CD4-positive, alpha-beta T cell treated with Interleukin-4 for 1 hour (primary cell): ENCODE results near the gene HMX1.

Experiments
- DNase-seq, 2 donors: peaks; one replicate each; pipeline ENCODE4 v3.0.0-alpha.2; 2020 to 2022

HMX1 gene

DNA sequence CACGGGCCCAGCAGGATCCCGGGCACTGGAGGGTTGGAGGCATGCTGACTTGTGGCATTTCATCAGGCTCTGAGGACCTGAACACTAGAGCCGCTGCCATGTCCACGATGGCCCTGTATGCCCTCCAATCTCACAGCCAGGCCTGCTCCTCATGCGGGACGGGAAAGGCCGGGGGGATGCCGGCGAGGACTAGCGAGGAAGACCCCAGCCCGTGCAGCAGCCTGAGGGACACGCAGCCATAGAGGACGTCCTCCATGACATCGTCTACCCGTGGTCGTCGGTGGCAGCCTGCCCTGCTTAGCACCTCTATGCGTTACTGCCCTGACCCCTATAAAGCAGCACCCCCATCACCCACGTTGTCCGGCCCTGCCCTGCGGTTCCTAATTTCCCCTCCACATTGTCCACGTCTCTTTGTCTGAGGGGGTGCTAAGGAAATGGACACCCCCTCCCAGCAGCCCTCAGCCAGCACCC, 32.6 kb downstream of the HMX1 start:
- peak in 1 of 2 donors; percentile 5 for DNase-seq

DNA sequence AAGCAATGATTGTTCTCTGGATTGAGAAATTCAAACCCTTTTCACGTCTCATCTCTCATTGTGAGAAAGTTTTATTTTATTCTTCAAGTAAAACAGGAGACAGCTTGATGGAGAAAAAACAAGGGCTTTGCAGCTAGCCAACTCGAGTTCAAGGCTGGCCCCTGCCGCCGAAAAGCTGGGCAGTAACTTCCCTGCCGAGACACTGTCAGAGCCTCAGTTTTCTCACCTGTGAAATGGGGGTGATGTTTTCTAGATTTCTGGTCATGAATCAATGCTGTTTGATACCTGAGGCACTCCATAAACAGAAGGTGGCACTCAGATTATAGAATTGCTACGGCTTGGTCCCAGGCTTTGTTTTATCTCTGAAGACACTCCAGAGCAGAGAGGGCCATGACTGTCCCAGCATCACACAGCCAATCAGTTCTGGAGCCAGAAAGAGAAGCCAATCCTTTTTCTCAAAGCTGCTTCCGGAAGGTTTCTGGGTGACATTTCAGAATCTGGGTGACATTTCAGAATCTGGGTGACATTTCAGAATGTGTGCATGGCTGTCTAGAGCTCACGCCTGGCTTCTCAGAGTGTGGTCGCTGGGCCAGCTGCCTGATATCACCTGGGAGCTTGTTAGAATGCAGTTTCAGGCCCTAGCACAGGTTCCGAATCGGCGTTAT, 33.2 kb downstream of the HMX1 start:
- DNase-seq: no peak

DNA sequence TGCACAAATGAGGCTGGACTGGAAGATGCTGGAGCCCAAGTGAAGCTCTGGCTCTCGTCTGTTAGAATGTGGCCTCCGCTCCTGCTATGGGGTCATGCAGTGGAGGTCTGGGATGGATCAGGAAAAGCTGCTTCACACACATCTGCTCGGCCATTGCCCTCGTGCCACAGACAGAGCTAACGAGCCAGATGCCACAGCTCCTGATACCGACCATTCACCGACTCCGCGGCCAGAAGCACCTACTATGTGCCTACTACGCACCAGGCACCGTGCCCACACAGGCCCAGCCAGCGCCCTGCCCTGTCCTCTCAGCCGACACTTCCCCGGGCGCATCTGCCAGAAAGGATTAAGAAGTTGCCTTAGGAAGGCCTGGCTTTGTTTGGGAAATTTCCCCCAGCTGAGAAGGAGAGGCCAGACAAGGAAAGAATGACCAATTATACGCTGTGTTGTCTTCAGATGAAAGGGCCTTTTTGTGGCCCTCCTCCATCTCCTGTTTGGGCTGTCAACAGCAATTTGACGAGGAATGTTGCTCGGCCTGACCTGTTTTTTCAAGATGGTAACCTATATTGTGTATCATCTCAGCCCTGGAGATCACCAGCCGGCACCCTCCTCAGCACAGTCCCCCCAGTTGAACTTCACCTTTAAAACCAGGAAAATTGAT, 34.3 kb downstream of the HMX1 start:
- peak in 1 of 2 donors; percentile 5 for DNase-seq

DNA sequence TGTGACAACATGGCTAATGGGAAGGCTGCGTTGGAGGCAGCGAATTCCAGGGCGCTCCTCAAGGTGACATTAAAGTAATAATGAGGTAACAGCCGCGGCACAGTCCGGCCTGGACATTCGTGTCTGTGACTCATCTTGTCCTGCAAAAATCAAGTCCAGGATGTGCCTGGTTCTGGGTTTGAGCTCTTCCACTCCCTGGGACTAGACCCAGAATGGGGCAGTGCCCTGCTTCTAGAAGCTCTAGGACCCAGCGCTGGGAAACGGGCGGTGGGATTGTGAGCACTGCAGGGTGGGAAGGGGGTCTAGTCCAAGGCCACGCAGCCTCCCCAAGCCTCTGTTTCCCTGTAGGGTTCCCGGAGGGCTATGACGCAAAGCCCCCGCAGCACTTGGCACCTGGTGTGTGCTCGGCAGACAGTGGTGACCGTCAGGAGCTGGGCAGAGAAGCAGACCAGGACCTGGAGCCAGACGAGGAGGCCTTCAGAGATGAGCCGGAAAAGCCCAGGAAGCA, 34.9 kb downstream of the HMX1 start:
- DNase-seq: peak in 1 of 2 donors; percentile 5

DNA sequence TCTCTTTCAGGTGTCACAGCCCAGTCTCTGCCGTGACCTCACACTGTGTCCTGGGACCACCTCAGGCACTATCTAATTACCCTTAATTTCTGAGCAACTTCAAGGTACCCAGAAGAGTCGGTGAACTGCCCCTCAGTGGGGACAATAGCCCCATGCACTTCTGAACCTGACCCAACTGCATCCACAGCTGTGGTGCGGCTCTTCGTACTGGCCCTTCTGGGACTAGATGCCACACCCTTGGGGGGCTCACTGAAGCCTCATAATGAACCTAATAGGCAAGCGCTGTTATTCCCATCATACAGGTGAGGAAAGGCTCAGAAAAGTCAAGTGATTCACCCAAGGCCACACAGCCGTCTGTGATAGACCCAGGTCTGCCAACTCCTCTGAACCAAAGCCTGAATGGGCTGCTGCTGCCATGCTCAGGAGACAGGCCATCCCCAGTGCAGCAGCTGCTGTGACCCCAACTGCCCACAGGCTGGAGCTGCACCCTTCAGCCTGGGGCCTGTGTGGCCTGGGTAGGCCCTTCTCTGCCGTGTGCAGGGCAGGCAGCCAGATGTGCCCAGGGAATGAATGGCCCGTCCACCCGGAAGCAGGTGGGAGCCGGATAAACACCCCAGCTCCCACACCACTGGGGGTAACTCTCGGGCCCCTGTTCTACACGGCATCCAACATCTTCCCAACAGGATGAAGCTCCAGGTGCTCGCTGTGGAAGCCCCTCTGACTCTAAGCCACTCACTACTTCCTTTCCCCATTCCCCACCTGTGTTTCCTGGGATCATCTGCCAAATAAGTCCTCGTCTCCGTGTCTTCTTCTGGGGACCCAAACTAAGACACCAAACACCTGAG, 35.9 kb downstream of the HMX1 start:
- DNase-seq: peak in 1 of 2 donors; percentile 7

DNA sequence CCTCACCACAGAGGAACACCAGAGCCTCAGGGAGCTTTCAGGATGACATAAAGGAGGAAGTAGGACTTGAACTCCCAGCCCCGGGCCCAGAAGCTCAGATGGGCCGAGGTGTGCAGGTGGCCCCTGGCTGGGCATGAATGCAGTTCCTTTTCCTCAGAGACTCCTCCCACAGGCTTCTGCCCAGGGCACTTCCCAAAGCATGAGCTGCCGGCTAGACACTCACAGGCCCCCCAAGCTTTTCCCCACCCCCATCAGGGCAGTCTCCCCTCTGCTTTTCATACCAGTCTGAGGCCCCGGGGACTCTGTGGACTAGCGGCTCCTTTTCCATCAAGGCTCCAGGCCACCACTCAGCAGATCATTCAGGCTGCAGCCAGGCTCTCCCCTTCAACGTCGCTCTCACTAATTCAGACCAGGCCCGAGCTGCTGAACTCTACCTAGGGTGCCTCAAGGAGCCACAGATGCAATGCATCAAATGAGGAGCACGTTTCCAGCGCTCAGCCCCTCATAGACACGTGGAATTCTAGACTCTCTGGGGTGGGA, 36.9 kb downstream of the HMX1 start:
- peak in 1 of 2 donors; percentile 10 for DNase-seq

DNA sequence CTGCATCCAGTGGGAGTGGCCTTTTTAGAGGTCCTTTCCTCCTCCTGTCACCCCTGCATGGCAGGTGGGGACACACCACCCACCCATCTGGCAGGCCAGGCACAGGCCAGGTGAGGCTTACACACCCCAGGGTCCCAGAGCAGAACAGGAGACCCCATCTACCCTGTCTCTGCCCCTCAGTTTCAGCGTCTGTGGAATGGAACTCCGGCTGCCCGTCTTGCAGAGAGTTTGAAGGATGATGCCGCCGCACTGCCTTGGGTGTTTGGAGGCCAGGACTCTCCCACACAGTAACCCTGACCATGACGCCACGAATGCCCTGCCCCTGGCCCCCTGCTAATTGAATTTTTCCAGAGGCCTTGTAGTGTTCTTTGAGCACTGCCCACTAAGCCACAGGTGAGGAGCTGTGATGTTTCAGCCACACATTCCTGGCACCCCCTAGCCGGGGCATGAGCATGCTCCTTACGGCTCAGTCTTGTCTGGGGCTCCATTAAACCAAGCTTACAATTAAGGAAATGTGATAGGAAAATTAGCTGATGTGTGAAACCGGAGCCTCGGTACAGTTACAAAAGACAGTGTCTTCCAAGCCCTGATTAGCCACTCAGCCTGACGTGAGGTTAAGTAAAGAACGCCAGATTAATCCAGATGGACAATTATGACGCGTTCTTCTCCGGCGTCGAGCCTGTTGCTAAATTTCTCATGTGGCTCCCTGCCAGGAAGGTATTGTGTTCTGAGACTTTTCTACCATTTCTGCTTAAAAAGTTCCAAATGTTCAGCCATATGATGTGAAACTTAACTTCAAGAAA, 39.3 kb downstream of the HMX1 start:
- no peak for DNase-seq

DNA sequence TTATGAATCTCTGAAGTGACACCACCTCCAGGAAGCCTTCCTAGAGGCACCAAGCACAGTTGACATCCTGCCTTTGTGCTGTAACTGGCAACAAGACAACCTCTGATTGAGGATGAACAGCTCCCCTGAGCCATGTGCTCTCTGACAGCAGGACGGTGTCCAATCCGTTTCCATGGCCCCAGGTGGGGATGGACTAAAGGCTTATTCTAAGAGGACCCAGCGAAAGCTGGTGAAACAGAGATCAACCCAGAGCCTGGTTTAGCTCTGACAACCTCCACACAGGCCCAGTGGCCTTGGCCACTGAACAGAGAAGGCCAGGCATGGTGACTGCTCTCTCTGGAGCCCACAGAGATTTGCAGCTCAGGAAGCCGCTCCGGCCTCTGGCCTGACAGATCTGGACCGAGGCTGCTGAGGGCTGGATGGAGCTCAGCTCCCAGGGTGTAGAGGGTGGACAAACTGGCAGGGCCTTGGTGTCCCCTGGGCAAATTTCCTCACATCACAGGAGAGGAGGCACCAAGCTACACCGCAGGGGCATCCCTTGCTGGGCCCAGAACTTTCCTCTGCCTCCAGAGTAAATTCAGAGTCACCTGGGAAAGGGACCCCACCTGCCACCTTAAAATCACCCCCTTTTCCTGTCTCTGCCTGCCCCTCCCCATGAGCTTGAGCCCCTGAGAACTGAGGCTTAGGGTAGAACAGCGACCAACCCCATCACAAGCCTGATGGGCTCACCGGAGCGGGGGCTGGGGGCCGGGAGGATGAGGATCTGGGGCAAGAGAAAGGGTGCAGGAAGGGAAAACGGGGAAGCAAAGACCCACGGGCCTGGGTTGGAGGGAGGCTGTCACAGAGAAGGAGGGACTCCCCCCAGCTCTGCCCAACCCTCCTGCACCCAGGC, 40.2 kb downstream of the HMX1 start:
- no peak for DNase-seq

DNA sequence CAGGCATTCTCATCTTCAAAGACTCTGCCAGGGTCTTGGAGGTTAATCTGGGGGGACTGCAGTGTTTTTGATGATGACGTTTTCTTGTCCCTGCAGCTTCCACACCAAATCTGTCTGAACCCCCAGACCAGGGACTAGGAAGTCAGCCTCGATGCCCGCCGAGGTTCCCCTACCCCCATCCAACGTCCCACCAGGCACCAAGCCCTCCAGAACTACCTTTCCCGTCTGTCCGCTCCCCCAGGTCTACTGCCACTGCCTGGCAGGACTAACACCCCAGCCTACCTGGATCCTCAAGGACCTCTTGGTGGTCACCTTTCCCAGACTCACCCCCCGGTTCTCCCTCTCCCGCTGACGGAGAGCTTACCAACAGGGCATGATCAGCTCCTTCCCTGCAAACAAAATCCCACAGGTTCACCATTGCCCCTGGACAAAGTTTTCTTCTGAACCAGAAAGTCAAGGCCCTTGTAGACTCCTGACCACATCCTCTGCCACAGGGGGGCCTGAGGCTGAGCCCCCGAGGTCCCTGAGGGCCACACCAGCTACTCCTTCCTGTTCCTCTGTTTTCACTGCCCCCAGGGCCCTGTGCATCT, 40.9 kb downstream of the HMX1 start:
- no peak for DNase-seq

DNA sequence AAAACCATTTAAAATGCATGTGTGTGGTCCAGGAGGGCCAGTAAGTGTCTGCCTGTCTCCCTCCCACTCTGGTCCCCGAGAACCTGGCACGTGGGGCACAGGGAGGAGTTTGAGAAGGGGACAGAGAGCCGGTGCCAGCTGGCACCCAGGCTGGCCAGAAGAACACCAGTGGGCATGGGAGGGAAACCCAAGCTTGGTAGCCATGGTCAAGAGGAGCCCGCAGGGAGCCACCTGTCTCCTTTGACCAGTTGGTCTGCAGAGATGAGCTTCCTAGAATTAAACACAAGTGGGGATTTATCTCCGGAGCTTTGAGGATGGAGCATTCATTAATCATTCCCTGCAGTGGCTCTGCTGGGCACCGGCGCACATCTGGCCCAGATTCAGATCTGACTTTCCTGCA, 41.6 kb downstream of the HMX1 start:
- DNase-seq: no peak

DNA sequence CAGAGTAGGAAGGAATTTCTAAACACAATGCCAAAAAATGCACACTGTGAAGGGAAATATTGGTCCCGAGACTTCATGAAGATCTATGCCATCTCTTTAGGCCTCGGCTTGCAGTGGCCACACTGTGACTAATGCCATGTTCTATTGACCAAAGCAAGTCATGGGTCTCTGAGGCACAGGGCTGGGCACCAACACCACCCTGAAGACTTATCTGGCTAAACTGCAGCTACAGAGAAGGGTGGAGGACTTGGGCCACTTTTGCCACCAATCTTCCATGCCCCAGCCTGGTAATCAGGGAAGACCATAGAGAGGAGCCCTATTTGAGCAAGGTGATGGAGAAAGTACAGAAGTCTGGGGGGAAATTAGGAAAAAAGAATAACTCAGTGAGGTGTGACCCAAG, 42.1 kb downstream of the HMX1 start:
- no peak for DNase-seq

DNA sequence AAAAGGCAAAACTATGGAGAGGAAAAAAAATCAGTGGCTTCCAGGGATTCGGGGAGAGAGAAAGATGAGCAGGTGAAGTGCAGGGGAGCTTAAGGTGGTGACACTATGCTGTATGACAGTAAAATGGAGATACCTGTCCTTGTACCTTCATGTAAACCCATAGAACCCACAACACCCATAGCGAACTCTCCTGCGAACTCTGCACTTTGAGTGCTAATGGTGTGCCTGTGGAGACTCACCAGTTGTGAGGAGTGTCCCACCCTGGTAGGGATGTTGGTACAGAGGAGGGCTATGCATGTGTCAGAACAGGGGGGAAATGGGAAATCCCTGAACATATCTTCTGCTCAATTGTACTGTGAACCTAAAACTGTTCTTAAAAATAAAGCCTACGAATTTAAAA, 42.8 kb downstream of the HMX1 start:
- no peak for DNase-seq

DNA sequence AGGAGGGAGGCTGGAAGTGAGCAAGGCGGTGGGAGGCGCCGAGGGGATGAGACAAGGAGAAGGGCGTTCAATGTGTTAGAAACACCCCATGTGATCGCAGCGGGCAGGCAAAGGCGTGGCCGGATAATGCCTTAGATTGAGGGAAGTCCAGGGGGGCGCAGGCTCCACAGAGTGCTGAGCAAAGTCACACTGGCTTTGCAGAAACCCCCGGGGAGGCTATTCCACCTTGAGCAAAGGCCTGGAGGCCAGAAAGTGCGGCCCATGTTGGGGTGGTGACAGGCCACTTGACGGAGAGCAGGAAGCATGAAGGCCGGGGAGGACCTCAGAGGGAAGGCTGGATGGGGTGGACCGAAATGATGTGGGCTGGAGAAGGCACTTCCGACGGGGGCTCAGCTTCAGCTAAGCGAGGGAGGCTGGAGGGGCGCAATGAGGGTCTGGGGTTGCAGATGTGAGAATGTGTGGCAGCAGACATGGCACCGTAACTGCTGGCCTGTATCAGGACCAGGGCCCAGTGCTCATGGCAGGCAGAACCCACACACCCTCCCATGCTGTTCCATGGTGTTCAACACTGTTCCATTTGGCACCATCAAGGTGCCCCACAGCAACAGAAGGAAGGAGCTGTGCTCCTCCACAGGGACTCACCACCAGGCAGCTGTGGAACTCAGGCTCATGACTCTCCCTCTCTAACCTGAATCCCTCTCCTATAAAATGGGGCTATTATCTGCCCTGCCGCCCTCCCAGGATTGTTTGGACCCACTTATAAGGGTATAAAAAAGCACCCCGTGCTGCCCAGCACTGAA, 50.3 kb downstream of the HMX1 start:
- DNase-seq: peak in 1 of 2 donors; percentile 2

DNA sequence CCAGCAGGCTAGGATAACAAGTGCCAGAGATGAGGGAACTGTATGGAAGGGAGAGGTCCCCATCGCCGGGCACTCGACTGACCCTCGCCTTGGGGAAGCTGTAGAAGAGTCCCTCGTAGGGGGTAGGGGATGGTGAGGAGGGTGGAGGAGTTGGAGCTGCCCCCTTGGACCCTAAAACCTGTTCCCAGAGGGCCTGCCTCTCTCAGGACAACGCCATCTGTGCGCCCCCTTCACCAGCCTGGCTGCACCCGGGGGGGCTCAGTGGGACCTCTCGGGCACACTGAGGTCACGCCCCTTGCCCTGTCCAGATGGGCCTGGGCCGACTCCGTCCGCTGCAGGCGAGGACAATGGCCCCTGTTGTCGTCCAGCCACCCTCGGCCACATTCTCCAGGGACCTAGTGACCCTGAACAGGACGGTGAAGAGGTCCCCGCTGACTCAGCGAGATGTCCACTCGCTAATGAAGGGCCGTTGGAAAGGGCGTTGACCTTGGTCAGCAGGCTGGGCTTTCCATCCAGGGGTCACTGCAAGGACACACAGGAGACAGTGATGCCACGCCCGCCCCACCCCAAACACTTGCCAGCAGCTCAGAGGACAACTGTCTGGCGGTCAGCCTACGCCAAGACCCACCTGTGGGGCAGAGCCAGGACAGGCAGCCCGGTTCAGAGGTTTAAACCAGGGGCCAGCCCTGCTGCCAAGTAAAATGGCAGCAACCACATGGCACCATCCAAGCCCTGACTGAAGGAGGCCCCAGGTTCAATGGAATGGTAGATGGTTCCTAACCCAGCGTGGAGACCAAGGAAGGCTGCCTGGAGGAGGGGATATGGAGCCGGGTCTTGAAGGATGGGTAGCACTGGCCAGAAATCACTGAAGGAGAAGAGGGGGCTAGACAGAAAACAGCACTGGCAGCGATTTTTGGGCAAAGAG, 51.2 kb downstream of the HMX1 start:
- peak in 1 of 2 donors; percentile 10 for DNase-seq

DNA sequence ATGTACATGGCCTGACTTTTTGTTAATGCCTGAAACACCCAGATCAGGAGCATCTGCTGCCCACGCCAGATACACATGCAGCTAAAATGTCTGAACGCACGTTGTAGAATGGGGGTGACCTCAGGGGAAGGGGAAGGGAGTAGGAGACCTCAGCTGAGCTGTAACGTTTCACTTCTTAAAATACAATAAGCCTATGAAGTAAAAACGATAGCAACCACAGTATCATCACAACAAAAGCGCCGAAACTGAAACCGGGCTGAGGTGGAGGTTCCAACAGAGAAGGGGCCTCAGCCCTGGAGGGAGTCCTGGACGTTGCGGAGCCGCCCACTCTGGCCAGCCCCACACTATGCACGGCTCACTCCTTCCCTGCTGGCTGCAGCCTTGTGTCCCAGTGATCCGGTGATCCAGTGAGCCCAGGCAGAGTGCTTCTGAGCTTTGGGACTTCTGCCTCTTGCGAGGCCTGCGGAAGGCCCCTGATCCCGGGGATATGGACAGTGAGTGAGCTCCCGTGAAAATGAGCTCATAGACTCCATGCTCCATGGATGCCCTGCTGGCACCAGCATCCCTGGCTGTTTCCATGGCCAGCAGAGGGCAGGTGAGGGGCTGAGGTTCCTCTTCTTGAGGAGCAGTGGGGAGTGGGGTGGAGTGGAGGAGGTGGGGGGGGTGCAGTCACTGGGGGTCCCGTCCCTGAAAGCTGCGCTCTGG, 52.0 kb downstream of the HMX1 start:
- no peak for DNase-seq

DNA sequence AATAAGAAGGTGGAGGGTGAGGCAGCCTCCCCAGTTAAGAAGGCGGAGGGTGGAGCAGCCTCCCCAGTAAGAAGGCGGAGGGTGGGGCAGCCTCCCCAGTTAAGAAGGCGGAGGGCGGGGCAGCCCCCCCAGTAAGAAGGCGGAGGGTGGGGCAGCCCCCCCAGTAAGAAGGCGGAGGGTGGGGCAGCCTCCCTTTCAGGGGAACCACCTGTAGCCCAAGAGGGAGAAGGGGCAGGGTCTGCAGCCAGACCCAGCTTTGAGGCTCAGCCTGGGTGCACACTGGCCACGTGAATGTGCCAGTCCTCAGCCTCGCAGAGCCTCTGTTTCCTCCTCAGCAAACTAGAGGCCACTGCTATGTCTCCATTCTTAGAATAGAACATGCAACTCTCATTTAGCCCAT, 52.6 kb downstream of the HMX1 start:
- peak in 1 of 2 donors; percentile 4 for DNase-seq

DNA sequence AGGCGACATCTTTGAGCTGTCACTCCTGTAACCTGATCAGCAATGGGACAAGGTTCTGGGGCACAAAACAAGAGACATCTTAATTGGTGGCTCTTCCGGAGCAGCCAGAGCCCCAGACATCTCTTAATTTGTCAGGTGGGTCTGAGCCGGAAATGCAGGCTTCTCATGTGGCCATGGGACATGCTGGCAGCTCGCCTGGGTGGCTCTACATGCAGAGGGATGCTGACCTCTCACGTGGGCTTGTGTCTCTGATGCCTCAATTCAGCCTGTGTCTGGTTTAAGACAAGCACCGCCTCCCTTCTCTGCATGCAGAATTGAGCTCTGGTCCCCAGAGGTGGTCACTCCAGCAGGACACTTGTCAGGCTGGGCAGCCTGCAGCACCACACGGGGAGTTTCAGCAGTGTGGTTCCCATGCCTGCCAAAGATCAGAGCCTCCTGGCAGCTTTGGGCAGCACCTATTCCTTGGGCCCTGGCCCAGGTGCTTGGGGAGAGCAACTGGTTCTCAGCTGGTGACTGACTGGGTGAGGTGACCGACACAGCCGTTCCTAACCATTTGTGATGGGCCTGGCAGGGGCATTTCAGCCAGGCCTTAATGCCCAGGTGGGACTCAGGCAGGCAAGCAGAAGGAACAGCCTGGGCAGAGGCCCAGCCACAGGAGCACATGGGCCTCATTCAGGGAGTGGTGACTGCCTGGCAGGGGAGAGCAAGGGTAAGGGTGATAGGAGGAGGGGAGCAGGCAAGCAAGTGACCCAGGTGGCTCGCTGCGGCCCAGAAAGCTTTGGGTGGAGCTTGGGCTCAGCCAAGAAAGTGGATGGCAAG, 53.4 kb downstream of the HMX1 start:
- DNase-seq: peak in 1 of 2 donors; percentile 8

DNA sequence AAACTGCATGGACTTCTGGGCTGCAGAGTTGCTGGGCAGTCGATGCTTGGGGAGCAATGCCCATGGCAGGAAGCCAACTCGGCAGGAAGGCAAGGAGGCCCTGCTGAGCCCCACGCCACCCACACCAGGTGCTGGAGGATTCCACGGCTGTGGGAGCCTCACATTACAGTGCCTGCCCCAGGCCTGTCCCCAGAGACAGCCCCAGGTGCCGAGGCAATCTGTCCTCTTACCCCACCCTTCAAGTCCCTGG, 53.9 kb downstream of the HMX1 start:
- DNase-seq: peak in 1 of 2 donors; percentile 9
